ENCODE data around the gene ZSCAN32.

ZSCAN32 gene

DNA sequence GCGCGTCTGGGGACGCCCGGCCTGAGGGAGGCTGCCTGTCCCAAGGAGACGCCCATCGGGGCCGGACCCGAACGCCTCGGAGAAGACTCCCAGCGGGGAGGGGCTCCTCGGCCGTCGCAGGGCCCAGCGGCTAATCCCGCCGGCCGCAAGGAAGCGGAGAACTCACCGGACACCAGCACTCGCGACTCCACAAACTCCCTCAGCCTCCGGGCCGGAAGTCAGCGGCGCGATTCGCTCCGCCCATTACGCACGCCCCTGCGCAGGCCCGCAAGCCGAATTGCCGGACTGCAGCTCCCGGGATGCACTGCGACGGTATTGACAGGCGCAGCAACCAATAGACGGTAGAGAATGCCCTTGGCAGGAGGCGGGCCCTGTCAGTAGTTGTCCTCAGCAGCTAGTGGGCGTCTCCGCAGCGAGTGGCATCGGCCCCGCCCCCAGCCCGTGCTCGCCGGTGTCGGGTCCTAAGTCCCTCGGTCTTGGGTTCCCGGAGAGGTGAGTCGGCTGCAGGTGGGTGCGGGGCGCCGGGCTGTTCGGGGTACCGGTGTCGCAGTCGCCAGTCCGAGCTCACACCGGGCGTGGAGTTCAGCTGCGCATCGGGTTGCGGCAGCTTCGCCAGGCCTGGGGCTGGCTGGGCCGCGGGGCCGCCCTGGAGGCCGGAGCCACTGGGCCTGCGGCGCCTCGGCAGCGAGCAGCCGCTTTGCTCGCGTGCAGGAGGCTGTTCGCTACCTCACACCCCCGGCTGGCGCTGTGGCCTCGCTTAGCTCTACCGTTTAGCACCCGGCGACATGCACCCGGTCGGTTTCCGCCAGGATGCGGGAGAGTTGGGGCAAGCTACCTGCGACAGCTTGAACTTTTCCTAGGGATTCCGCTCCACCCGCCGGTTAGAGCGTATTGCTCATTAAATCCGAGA, at the start of gene ZSCAN32, which contains the start of gene ZNF174:
TSS of gene ZSCAN32 (minus strand) at position 226 of the 910 bp plus-strand sequence. CDS start 3,447 bp downstream, outside the sequence.
TSS of gene ZNF174 (plus strand) at position 437 of the 910 bp plus-strand sequence. CDS start 790 bp downstream, outside the sequence.
- DNase-seq (ENCODE audit: low read depth in 1 of 2, low spot score in 1 of 2) = peak; percentile 90 to 99

DNA sequence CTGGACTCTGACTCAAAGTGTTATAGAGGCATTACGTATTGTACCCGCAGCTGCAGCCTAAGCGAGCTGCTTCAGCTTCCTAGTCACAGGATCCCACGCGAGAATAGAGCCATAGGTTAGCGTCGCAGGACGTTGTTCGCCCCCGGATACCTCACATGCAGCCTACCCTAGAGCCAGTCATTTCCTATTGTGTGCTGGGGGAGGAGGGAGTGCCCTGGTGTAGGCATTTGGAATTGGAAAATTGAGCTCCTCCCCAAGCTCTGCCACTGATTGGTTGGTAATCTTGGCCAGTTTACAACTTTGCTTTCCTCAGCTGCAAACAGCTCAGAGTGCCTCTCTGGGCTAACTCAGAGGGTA, 43.2 kb upstream of the ZSCAN32 start:
- DNase-seq (ENCODE audit: low read depth in 1 of 2, low spot score in 1 of 2) = no peak

DNA sequence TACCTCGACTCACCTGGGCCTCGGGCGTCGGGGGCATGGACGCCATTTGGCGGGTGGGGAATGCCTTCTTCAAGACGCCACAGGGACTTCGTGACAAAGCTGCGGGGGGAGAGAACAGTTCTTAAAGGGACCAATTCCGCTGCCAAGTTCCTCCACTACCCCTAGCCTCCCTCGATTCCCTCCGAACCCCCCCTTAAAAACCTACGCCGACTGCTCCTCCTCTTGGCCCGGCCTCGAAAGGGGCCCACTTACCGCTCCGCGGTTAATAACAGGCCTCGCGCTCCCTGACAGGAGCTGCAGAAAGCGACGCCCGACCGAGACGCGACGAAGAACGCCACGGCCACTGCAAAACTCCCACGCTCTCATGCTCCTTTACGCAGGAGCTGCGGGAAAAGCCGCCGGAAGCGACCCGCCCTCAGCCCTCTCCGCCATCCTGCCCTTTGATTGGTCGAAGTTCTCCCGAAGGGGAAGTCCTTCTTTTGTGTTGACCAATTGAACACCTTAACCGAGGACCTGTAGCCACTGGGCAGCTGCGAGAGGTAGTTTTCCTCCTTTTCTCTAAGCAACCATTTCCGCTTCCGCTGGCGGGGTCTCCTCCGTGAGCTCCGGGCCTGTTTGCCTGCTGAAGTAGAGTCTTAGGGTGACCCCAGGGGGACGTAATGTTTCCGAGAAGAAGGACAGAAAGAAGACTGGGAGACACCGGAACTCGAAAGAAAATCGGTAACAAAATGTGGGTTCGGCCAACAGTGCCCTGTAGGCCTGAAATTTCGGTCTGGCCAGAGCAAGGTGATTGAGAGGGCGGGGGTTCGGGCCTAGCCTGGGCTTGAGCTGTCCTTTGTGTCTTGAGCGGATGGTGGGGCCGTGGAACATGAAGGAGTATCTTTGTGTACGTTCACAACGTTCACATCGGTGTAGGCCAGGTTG, 42.6 kb upstream of the ZSCAN32 start, which contains the start of the genes NAA60 and ZNF597:
TSS of gene NAA60 (plus strand) at position 573 of the 924 bp plus-strand sequence. CDS start 32,548 bp downstream, outside the sequence.
TSS of gene ZNF597 (minus strand) at position 397 of the 924 bp plus-strand sequence. CDS start at position 46, 351 bp downstream.
- DNase-seq (ENCODE audit: low read depth in 1 of 2, low spot score in 1 of 2) = peak; percentile 46 to 76

DNA sequence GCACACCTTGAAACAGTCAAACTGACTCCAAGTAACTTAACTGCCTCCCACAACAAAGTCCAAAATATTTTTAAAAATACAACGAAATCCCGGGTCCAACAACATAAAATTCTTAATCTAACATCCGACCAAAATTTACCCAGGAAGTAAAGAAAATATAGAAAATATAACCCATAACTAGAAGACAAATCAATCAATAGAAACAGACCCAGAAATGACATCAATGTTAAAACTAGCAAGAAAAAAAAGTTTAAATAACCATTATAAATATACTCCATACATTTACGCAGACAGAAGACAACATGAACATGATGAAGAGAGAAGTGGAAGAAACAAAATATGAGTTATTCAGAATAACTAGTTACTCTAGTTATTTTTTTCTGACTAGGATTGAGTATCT, 38.8 kb upstream of the ZSCAN32 start:
- DNase-seq (ENCODE audit: low read depth in 1 of 2, low spot score in 1 of 2) = no peak

DNA sequence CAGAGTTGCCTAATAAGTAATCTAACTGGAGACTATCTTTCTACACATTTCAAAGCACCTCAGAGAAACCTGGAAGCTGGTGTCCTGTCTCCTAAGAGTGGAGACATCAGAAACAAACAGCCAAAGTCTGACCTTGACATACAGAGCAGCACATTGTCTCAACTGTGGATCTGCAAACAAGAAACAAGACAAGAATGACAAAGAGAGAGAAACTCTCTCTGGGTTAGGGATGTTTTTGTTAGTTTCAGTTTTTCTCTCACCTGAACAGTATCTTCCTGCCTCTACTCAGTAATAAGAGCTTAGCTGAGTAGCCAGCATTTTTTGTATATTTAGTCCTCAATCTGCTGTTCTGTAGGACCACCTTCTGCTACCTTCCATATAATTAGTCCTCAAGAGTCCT, 33.6 kb upstream of the ZSCAN32 start:
- no peak for DNase-seq (ENCODE audit: low read depth in 1 of 2, low spot score in 1 of 2)

DNA sequence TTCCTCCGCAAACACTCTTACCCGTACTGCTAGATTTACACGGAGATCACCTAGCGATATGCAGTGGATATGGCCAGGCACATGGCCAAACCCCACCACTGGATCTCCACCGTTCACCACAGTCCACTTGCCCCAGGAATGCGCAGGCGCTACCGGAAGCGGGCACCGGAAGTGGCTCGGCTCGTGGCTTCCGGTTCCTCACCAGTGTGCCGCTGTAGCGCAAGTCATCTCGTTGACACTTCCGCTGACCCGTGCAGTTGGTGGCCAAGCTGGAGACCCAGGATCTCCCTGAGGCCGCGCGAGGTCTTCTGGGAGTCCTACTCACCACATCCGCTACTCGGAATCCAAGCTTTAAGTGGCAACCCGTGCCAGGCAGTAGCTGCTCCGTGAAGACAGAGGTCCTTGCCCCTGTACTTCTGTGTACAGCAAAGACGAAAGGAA, 31.0 kb upstream of the ZSCAN32 start:
- DNase-seq (ENCODE audit: low read depth in 1 of 2, low spot score in 1 of 2) = peak; percentile 24 to 63

DNA sequence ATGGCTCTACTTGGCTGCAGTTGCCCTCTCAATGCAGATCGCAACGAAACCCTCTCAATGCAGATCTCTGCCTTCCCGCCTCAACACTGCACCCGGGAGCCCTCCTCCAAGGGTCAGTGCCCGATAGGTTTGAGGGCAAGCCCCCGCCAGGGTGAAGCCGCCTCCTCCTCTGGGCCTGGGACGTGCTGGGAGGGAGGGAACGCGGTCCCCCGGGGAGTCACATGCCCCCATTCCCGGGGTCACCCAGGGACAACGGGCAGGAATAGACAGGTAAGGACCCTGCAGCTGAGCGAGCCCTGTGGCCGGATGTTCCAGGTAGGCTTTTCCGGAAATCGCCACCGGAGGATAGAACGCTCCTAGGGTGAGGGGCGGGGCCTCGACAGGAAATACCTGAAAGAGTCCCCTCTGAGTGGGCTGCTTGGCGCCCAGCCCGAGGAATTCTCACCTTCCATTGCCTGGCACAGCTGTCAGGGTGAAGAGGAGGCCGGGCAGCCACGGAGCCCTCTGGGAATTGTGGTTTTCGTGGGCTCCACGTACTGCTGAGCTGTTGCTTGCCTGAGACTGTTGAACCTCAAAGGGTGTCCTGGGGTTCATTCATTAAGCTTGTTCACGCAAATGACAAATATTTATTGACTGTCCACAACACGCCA, 13.1 kb upstream of the ZSCAN32 start:
- DNase-seq (ENCODE audit: low read depth in 1 of 2, low spot score in 1 of 2) = no peak

DNA sequence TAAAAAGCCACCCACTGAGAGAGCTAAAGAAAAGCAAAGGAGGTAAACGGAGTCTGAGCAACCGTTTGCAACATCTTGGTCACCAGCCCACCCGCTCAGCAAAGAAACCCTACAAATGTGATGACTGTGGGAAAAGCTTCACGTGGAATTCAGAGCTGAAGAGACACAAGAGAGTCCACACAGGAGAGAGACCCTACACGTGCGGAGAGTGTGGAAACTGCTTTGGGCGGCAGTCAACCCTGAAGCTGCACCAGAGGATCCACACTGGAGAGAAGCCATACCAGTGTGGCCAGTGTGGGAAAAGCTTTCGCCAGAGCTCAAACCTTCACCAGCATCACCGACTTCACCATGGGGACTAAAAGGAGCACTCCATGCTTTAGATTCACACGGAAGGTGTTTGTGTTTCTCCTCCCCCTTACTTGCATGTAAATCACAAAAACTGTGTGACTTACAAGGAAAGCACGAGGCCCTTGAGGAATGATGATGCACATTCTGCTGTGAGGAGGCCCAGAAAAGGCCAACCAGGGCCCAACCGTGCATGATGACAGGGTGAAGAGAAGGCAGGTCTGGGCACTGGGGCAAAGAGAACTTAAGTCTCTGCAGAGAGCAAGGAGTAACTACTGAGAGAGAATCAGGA, 7.9 kb upstream of the ZSCAN32 start:
- DNase-seq (ENCODE audit: low read depth in 1 of 2, low spot score in 1 of 2) = no peak

DNA sequence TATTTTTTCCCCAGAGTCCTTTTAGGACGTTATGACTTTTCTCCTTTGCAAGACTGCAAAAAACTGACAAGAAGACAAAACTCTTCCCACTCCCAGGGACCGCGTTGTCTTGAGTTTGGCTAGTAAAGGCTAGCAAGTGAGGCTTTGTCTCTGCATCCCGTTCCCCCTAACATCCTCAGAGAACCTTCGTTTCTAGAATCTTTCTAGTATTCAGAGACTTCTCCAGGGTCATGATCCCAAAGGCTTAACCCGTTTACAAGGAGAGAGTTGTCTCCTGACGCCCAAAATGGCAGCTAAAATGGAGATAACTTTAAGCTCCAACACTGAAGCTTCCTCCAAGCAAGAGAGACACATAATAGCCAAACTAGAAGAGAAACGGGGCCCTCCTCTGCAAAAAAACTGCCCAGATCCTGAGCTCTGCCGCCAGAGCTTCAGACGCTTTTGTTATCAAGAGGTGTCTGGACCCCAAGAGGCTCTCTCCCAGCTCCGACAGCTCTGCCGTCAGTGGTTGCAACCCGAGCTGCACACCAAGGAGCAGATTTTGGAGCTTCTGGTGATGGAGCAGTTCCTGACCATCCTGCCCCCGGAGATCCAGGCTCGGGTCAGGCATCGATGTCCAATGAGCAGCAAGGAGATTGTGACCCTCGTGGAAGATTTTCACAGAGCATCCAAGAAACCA, 1.1 kb upstream of the ZSCAN32 start:
- DNase-seq (ENCODE audit: low read depth in 1 of 2, low spot score in 1 of 2) = no peak

DNA sequence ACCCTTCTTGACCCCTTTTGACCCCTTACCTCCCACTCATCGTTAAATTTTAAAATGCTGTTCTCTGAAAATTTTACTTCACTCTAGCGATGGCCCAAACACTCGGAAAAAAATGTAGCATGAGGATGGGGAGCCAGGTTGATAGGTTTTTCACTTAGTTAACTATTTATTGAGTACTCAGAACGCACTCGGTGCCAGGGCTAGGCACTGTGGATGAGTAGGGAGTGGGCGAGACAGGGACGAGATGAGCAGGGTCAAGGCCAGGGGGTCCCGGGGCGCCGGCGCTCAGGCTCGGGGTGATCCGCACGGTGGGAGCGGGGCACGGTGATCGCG, 392 bp downstream of the ZSCAN32 start:
- DNase-seq (ENCODE audit: low read depth in 1 of 2, low spot score in 1 of 2) = no peak

DNA sequence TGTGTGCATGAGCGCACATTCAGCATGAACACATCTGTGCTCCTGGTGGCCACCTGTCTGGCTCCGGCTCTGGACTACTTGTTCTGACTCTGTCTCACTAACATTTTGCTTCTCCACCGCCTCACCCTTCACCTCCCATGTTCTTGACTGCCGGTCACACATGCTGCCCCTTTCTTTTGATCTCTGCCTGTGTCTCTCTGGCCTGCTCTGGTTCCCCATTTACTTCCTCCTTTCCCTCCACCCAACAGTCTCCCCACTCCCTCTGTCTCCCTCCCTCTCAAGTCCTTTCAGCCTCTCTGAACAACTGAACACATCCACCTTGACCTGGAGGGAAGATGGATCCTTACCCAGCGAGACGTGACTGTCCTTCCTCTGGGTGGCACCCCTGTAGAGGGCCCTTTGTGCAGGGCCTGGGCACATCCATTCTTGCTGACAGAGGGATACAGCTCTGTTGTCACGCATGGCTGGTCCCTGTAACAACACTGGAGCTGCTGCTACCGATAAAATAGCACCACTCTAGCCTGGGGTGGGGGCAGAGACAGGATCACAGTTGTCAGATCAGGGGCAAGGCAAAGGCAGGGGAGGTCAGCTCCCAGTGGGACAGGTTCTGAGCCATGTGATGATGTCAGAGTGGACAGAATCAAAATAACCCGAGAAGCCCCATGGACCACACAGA, 11.0 kb downstream of the ZSCAN32 start:
- DNase-seq (ENCODE audit: low read depth in 1 of 2, low spot score in 1 of 2) = no peak

DNA sequence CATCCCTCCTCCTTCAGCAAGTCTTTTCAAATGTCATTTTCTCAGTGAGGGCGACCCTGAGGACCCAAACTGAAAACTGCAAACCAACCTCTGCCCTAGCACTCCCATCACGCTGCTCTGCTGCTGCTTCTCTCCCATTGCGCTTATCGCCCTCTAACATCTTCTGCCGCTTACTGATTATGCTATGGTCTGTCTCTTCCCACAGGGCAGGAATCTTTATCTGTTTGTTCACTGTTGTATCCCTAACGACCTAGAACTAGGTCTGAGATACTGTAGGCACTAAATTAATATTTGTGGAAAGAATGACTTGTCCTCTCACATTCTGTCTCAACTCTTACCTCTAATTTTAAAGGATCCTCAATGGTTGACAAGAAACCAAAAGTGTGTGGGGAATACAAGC, 12.5 kb downstream of the ZSCAN32 start:
- no peak for DNase-seq (ENCODE audit: low read depth in 1 of 2, low spot score in 1 of 2)

DNA sequence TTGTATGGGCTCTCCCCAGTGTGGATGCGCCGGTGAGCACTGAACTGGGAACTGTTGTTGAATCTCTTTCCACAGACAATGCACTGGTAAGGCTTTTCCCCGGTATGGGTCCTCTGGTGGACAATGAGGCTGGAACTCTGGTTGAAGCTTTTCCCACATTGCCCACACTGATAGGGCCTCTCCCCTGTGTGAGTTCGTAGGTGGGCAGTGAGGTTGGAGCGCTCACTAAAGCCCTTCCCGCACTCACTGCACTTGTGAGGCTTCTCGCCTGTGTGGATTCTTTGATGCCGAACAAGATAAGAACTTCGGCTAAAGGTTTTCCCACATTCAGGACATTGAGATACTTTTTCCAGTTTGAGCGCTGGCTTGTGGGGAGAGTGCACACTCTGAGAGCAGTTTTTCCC, 17.8 kb downstream of the ZSCAN32 start:
- no peak for DNase-seq (ENCODE audit: low read depth in 1 of 2, low spot score in 1 of 2)

DNA sequence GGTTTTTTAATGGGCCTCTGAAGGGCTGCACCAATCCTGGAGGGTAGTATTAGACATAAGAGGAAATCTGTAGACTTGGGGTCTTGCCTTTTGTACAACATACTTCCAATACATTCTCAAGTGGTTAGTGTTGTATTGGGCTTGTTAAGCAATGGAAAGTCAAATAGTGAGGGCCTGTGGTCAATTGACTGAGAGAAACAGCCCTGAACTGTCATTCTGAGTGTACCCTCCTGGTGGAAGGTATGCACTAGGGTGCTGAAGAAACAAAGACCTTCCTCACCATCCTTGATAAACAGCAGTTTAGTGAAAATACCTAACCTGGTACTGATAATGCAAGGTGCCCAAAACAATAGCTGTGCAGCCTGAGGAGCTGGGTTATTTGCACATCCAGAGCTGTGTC, 22.9 kb downstream of the ZSCAN32 start:
- DNase-seq (ENCODE audit: low read depth in 1 of 2, low spot score in 1 of 2) = no peak

DNA sequence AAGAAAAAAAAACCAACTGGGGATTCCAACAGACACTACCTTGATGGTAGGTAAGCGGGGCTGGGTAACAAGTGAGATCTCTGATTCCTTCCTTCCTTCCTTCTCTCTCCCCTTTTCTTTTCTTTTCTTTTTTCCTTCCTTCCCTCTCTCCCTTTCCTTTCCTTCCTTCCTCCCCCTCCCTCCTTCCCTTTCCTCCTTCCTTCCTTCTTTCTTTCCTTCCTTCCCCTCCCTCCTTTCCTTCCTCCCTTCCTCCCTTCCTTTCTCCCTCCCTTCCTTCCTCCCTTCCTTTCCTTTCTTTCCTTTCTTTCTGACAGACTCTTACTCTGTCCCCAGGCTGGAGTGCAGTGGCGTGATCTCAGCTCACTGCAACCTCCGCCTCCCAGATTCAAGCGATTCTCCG, 25.1 kb downstream of the ZSCAN32 start:
- no peak for DNase-seq (ENCODE audit: low read depth in 1 of 2, low spot score in 1 of 2)

DNA sequence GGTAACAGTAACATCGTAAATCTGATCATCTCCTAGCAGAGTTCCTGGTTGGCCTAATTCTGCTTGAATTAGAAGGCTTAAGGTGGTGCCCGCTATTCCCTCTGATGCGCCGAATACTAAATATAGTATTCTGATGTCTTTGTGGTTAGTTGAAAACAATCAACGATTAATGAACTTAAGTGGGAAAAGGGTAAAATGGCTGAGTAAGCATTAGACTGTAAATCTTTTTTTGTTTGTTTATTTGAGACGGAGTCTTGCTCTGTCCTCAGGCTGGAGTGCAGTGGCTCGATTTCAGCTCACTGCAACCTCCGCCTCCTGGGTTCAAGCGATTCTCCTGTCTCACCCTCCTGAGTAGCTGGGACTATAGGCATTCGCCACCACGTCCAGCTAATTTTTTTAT, 31.7 kb downstream of the ZSCAN32 start:
- no peak for DNase-seq (ENCODE audit: low read depth in 1 of 2, low spot score in 1 of 2)

DNA sequence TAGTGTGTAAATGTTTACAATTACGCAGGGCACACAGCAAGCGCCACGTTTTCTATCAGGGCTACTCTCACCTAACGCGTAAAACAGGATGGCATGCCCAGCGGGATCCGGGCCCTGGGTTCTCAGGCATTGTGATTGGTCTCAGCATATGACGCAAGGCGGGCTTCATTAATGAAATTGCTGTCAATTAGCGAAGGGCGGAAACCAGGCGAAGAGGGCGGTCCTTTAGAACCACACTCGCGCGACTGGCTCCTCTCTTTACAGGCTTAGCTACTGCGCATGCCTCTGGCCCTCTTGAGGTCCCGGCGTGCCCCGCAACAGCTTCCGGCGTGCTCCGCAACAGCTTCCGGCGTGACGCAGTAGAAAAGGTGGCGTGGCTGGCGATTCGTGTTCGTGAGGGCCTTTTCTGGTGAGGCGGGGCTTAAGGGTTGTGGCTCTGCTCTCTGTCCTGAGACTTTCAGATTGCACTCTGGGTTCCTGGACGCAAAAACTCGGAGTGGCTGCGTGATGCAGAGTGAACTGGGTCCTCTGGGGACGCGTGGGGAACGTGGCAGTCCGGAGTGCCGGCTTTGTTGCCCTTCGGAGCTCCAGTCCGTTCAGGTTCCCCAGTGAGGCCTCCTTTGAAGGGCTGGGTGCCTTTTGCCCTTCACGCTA, 35.9 kb downstream of the ZSCAN32 start:
- DNase-seq (ENCODE audit: low read depth in 1 of 2, low spot score in 1 of 2) = peak; percentile 59 to 86

DNA sequence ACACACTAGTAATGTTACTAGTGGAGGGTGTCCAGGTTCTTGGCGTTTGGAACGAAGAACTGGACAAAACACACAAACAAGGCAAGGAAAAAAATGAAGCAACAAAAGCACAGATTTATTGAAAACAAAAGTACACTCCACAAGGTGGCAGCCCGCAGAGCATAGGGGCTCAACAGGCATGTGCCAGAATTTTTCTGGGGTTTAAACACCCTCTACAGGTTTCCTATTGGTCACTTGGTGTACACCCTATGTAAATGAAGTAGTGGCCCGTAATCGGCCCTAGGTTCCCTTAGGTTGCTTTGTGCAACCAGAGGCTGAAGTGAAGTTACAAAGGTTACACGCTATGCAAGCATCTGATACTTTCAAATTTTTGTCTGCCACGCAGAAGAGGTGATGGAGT, 37.0 kb downstream of the ZSCAN32 start:
- DNase-seq (ENCODE audit: low read depth in 1 of 2, low spot score in 1 of 2) = no peak

DNA sequence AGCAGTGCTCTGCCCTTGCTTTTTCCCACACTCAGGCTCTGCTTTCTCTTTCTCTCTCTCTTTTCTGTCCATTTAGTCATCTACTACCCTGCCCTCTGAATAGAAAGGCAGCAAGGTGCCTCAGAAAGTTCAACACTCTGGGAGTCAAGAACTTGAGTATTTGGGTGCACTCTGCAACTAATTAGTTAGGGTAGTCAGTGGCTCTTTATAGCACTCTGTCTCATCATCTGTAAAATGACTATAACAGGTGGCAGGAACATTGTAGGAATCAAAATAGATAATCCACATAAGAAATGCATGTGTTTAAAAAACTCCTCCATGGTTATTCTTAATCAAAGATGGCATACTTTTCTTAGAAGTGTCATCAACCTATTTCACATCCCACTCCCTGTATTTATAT, 37.9 kb downstream of the ZSCAN32 start:
- no peak for DNase-seq (ENCODE audit: low read depth in 1 of 2, low spot score in 1 of 2)

All from activated CD4-positive, alpha-beta T cell treated with anti-CD3 and anti-CD28 coated beads, Interleukin-2, amount 50 U/mL, for 24 hours (primary cell).